Liver (tissue), 9 donors: ENCODE results near the gene GUCY1A2. TPM values are rescaled to one million over a fixed set of nuclear protein-coding genes. Genes with fewer than 3 reads are reported as not detected.

Experiments
- DNase-seq: peaks from one replicate; pipeline ENCODE4 v3.0.0-alpha.2; 2017; ENCODE audit warnings: low spot score
- H3K27ac ChIP-seq, 2 donors: one replicate each; pipeline ENCODE4 v1.7.0; 2013; ENCODE audit warnings: inconsistent platforms in 2 of 2, low read length in 2 of 2, control low read depth in 1 of 2, low read depth in 1 of 2, mild to moderate bottlenecking in 1 of 2
- H3K27me3 ChIP-seq, 4 donors: one replicate each; pipeline versions ENCODE4 v1.6.1 to v1.7.0; 2013; ENCODE audit warnings: low read length in 3 of 4, inconsistent platforms in 1 of 4, mild to moderate bottlenecking in 1 of 4, moderate library complexity in 1 of 4; ENCODE audit not compliant: control insufficient read depth in 4 of 4, insufficient read depth in 4 of 4
- H3K36me3 ChIP-seq, 4 donors: one replicate each; pipeline versions ENCODE4 v1.6.1 to v1.7.0; 2013; ENCODE audit warnings: low read length in 3 of 4, mild to moderate bottlenecking in 3 of 4, low read depth in 1 of 4, moderate library complexity in 1 of 4; ENCODE audit not compliant: control insufficient read depth in 4 of 4, insufficient read depth in 3 of 4
- H3K4me1 ChIP-seq, 4 donors: one replicate each; pipeline versions ENCODE4 v1.6.1 to v1.7.0; 2013; ENCODE audit warnings: low read length in 3 of 4, mild to moderate bottlenecking in 3 of 4, moderate library complexity in 1 of 4; ENCODE audit not compliant: control insufficient read depth in 4 of 4, insufficient read depth in 4 of 4
- H3K4me3 ChIP-seq, 3 donors: one replicate each; pipeline versions ENCODE4 v1.6.1 to v1.7.0; 2013; ENCODE audit warnings: low read length in 3 of 3, control low read depth in 1 of 3, low read depth in 1 of 3, mild to moderate bottlenecking in 1 of 3
- H3K9ac ChIP-seq, 2 donors: one replicate each; pipeline ENCODE4 v1.7.0; 2013; ENCODE audit warnings: low read length in 2 of 2, mild to moderate bottlenecking in 2 of 2, moderate library complexity in 2 of 2, control low read depth in 1 of 2, low read depth in 1 of 2
- H3K9me3 ChIP-seq, 4 donors: one replicate each; pipeline versions ENCODE4 v1.6.1 to v1.7.0; 2013; ENCODE audit warnings: low read length in 3 of 4; ENCODE audit not compliant: control insufficient read depth in 4 of 4
- ATF3 ChIP-seq: IDR thresholded peaks from 2 replicates; pipeline ENCODE4 v1.6.1; 2016; ENCODE audit warnings: antibody characterized with exemption
- EGR1 ChIP-seq, 2 donors: IDR thresholded peaks; 2 replicates each; pipeline ENCODE4 v1.6.1; 2016 to 2018; ENCODE audit warnings: antibody characterized with exemption in 2 of 2, low read depth in 2 of 2
- FOXA1 ChIP-seq: IDR thresholded peaks from 2 replicates; pipeline ENCODE4 v1.6.1; 2016; ENCODE audit warnings: antibody characterized with exemption
- FOXA2 ChIP-seq: IDR thresholded peaks from 2 replicates; pipeline ENCODE4 v1.6.1; 2016; ENCODE audit warnings: antibody characterized with exemption
- GABPA ChIP-seq, 2 donors: IDR thresholded peaks in 1 of 2; conservative IDR thresholded peaks in 1 of 2; 2 replicates each; pipeline ENCODE4 v1.6.1; 2016; ENCODE audit warnings: antibody characterized with exemption in 2 of 2, mild to moderate bottlenecking in 1 of 2, moderate library complexity in 1 of 2
- HNF4G ChIP-seq: IDR thresholded peaks from 2 replicates; pipeline ENCODE4 v1.6.1; 2016; ENCODE audit warnings: antibody characterized with exemption
- JUND ChIP-seq, 2 donors: IDR thresholded peaks; 2 replicates each; pipeline ENCODE4 v1.6.1; 2016; ENCODE audit warnings: antibody characterized with exemption in 2 of 2
- NR2F2 ChIP-seq: IDR thresholded peaks from 2 replicates; pipeline ENCODE4 v1.6.1; 2016; ENCODE audit warnings: antibody characterized with exemption
- RAD21 ChIP-seq, 2 donors: IDR thresholded peaks; 2 replicates each; pipeline ENCODE4 v1.6.1; 2016; ENCODE audit warnings: antibody characterized with exemption in 2 of 2, mild to moderate bottlenecking in 2 of 2
- REST ChIP-seq: IDR thresholded peaks from 2 replicates; pipeline ENCODE4 v1.6.1; 2016; ENCODE audit warnings: antibody characterized with exemption, mild to moderate bottlenecking
- SP1 ChIP-seq: IDR thresholded peaks from 2 replicates; pipeline ENCODE4 v1.6.1; 2018; ENCODE audit warnings: antibody characterized with exemption, mild to moderate bottlenecking
- TAF1 ChIP-seq: conservative IDR thresholded peaks from 2 replicates; pipeline ENCODE4 v1.6.1; 2016; ENCODE audit warnings: antibody characterized with exemption, mild to moderate bottlenecking
- YY1 ChIP-seq: IDR thresholded peaks from 2 replicates; pipeline ENCODE4 v1.6.1; 2016; ENCODE audit warnings: antibody characterized with exemption, mild to moderate bottlenecking
- WGBS: extraction: QIAGEN DNeasy Blood & Tissue Kit; methylation state at CpG from one replicate; pipeline ENCODE4 v1.1.7; 2013; 5-methylcytosine and 5-hydroxymethylcytosine counted together
- polyA plus RNA-seq, 2 donors: library from polyadenylated mRNA; stranded (reverse) in 1 of 2; unstranded in 1 of 2; fragments of 200-250 nt in 1 of 2; fragments of >200 nt in 1 of 2; fragmentation: Nextera tagmentation in 1 of 2; extraction: Ambion mirVana in 1 of 2; gene quantifications; one replicate each; pipeline versions ENCODE4 v1.2.1 to v1.2.3, GENCODE V29; 2013 to 2015
- total RNA-seq, 2 donors: library from RNA; depleted of rRNA; stranded (reverse); fragments of >200 nt; gene quantifications; one replicate each; pipeline ENCODE4 v1.2.3, GENCODE V29; 2014
- TF ChIP-seq, protein P1 (sequence below): fragments of 150-350 bp; IDR thresholded peaks from 2 replicates; pipeline ENCODE4 v1.5.1; 2017; ENCODE audit warnings: improper control_type of control experiment, low read depth, low read length; ENCODE audit not compliant: missing input control
- TF ChIP-seq, protein P2 (sequence below): IDR thresholded peaks from 2 replicates; pipeline ENCODE4 v1.6.1; 2016; ENCODE audit warnings: antibody characterized with exemption
- donor health status: healthy.
- donor health status: healthy.
- donor health status: healthy.
- donor health status: healthy.
- donor health status: healthy.

The GUCY1A2 gene
- total and polyA plus RNA-seq, 4 donors, result 0.55 to 4.4 (median 1.7) TPM

DNA sequence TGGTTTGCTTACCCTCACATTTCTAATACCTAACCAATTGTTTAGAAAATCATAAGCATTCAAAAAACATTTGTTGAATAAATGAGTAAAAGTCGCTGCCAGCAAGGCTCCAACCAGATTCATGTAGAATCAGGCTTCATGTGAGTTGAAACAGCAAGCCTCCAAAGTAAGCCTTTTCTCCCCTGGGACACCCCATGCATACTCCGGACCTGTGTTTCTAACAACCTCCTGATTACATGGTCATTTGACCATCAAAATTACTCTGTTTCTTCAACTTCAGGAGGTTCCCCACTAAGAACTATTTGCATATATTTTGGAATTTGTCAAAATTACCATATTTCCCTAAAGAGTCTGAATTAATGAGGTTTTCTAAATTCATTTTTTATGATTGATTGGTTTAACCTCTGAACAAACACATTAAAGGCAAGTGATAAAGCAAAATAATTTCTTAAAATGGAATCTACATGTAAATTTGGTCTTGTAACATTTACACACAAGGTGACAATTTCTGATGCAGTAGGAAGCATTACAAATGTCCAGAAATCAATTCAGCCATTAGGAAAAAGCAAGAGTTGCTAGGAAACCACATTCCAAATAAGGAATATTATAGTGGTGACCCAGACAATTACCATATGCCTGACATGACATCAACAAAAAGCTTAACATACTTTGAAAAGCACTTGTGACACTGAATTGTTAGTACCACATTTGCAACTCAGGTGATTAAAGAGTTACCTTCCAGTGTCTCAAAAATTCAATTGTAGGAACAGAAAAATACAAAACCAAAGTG is 252.6 kb downstream of the GUCY1A2 start:
- DNase-seq, result no peak
- no peak overlapping the region for H3K4me3 ChIP-seq
- WGBS, result 61% methylated on average over 2 of the region's 2 CpGs
- no peaks in the 10 kb centered on the region for H3K27me3 ChIP-seq
- H3K9ac ChIP-seq, result no peak overlapping the region
- no peak overlapping the region for H3K27ac ChIP-seq
- no peak for TF ChIP-seq JUND (IDR thresholded peaks at IDR 0.05)
- TF ChIP-seq GABPA (IDR thresholded peaks at IDR 0.05 in 1 of 2, conservative IDR thresholded peaks at IDR 0.05 in 1 of 2), result no peak
- TF ChIP-seq ATF3, result no peak
- no peak for TF ChIP-seq TAF1
- TF ChIP-seq FOXA2, result no peak
- TF ChIP-seq, protein P1, sequence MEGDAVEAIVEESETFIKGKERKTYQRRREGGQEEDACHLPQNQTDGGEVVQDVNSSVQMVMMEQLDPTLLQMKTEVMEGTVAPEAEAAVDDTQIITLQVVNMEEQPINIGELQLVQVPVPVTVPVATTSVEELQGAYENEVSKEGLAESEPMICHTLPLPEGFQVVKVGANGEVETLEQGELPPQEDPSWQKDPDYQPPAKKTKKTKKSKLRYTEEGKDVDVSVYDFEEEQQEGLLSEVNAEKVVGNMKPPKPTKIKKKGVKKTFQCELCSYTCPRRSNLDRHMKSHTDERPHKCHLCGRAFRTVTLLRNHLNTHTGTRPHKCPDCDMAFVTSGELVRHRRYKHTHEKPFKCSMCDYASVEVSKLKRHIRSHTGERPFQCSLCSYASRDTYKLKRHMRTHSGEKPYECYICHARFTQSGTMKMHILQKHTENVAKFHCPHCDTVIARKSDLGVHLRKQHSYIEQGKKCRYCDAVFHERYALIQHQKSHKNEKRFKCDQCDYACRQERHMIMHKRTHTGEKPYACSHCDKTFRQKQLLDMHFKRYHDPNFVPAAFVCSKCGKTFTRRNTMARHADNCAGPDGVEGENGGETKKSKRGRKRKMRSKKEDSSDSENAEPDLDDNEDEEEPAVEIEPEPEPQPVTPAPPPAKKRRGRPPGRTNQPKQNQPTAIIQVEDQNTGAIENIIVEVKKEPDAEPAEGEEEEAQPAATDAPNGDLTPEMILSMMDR, result no peak
- no peak for TF ChIP-seq RAD21 (IDR thresholded peaks at IDR 0.05)
- TF ChIP-seq YY1, result no peak
- TF ChIP-seq HNF4G, result no peak
- TF ChIP-seq EGR1 (IDR thresholded peaks at IDR 0.05; ENCODE audit: low read depth in 2 of 2), result no peak
- TF ChIP-seq REST, result no peak
- H3K9me3 ChIP-seq, result no peaks in the 10 kb centered on the region
- H3K36me3 ChIP-seq, result no peaks in the 10 kb centered on the region
- H3K4me1 ChIP-seq, result no peaks in the 10 kb centered on the region

DNA sequence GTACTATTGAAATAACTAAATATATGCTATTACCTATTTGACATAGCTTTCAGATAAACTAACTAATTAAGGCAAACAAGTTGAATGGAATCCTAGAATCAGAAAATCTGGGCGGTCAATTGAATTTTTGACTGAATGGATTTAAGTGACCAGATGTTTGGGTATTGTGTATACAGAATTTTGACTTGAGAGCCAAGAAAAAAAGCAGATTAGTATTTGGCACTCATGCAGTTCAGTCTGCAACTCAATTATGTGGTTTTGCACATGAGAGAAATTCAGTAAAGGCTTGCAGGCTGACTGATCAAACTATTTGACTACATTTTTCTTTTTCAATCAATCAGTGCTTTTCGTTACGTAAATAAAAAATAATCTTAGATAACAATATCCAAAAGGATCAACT is 254.8 kb downstream of the GUCY1A2 start:
- Histone ChIP-seq H3K27ac (no peak overlapping the region), H3K27me3 (no peaks in the 10 kb centered on the region), H3K36me3 (no peaks in the 10 kb centered on the region), H3K9ac (no peak overlapping the region), H3K4me1 (no peaks in the 10 kb centered on the region), H3K4me3 (no peak overlapping the region), H3K9me3 (peaks cover 0 to under 1% (median 0%) of the 10 kb centered on the region in 4 donors)
- DNase-seq, result no peak
- TF ChIP-seq ATF3 (no peak), NR2F2 (no peak), REST (no peak), SP1 (no peak), FOXA2 (no peak), FOXA1 (no peak)
- TF ChIP-seq, protein P2, sequence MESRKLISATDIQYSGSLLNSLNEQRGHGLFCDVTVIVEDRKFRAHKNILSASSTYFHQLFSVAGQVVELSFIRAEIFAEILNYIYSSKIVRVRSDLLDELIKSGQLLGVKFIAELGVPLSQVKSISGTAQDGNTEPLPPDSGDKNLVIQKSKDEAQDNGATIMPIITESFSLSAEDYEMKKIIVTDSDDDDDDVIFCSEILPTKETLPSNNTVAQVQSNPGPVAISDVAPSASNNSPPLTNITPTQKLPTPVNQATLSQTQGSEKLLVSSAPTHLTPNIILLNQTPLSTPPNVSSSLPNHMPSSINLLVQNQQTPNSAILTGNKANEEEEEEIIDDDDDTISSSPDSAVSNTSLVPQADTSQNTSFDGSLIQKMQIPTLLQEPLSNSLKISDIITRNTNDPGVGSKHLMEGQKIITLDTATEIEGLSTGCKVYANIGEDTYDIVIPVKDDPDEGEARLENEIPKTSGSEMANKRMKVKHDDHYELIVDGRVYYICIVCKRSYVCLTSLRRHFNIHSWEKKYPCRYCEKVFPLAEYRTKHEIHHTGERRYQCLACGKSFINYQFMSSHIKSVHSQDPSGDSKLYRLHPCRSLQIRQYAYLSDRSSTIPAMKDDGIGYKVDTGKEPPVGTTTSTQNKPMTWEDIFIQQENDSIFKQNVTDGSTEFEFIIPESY, result no peak
- WGBS, result 80% methylated on average over 3 of the region's 3 CpGs
